Lower leg skin (tissue), 3 donors: ENCODE measurements around the gene SMCO1.

Experiments
- POLR2A ChIP-seq, 2 donors: fragments of 450-650 bp; IDR thresholded peaks; one replicate each; pipeline ENCODE4 v1.6.1; 2016 to 2017; ENCODE audit warnings: antibody characterized with exemption in 2 of 2, mild to moderate bottlenecking in 1 of 2, moderate library complexity in 1 of 2
- TF ChIP-seq, protein P1 (sequence below), 3 donors: fragments of 450-650 bp; IDR thresholded peaks; one replicate each; pipeline ENCODE4 v1.5.1; 2016; ENCODE audit warnings: antibody characterized with exemption in 3 of 3, mild to moderate bottlenecking in 3 of 3, moderate library complexity in 2 of 3

DNA sequence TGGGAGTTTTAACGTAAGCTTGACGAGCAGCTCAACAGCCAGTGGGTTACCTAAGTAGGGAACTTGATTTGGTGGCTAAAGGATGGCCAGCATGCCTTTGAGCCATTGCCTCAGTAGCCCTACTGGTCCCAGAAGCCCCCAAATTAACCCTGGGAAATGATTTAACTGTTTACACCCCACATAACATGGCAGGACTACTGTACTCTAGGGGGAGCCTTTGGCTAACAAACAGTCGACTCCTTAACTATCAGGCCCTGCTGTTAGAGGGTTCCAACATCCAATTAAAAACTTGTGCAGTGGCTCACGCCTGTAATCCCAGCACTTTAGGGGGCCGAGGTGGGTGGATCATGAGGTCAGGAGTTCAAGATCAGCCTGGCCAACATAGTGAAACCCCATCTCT is 9.4 kb upstream of the SMCO1 start:
- TF ChIP-seq, protein P1, sequence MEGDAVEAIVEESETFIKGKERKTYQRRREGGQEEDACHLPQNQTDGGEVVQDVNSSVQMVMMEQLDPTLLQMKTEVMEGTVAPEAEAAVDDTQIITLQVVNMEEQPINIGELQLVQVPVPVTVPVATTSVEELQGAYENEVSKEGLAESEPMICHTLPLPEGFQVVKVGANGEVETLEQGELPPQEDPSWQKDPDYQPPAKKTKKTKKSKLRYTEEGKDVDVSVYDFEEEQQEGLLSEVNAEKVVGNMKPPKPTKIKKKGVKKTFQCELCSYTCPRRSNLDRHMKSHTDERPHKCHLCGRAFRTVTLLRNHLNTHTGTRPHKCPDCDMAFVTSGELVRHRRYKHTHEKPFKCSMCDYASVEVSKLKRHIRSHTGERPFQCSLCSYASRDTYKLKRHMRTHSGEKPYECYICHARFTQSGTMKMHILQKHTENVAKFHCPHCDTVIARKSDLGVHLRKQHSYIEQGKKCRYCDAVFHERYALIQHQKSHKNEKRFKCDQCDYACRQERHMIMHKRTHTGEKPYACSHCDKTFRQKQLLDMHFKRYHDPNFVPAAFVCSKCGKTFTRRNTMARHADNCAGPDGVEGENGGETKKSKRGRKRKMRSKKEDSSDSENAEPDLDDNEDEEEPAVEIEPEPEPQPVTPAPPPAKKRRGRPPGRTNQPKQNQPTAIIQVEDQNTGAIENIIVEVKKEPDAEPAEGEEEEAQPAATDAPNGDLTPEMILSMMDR (IDR thresholded peaks at IDR 0.05): no peak
- TF ChIP-seq POLR2A (IDR thresholded peaks at IDR 0.05): no peak
